Body of pancreas (tissue), 4 donors: ENCODE results near the gene MAGED1. TPM values are rescaled to one million over a fixed set of nuclear protein-coding genes. Genes with fewer than 3 reads are reported as not detected.

ENCODE experiments used
- ATAC-seq: fragments of 150-250 bp; one replicate; pipeline ENCODE4 v1.9.1; 2016
- DNase-seq, 4 donors: peaks; one replicate each; pipeline ENCODE4 v3.0.0-alpha.2; 2019
- H3K27ac ChIP-seq, 4 donors: fragments of 200-600 bp; sonication (generic); 1 replicate in 3 of 4; 2 replicates in 1 of 4; pipeline versions ENCODE4 v1.5.1 to v1.6.1; 2016 to 2019; ENCODE audit warnings: mild to moderate bottlenecking in 1 of 4, mixed read lengths in 1 of 4, moderate library complexity in 1 of 4
- H3K27me3 ChIP-seq, 2 donors: fragments of 200-600 bp; sonication (generic); one replicate each; pipeline ENCODE4 v1.6.0; 2016; ENCODE audit warnings: mild to moderate bottlenecking in 1 of 2
- H3K36me3 ChIP-seq, 2 donors: fragments of 200-600 bp; sonication (generic); replicated peaks in 1 of 2; 2 replicates each; pipeline ENCODE4 v1.5.1; 2016; ENCODE audit warnings: low read depth in 2 of 2; ENCODE audit not compliant: insufficient read depth in 1 of 2
- H3K4me1 ChIP-seq: fragments of 200-600 bp; sonication (generic); one replicate; pipeline ENCODE4 v1.6.0; 2016
- H3K4me3 ChIP-seq, 2 donors: fragments of 200-600 bp; sonication (generic); 1 replicate in 1 of 2; 2 replicates in 1 of 2; pipeline ENCODE4 v1.5.1; 2016 to 2019
- H3K9me3 ChIP-seq, 3 donors: fragments of 200-600 bp; sonication (generic); 1 replicate in 2 of 3; 2 replicates in 1 of 3; pipeline ENCODE4 v1.5.1; 2016
- POLR2A ChIP-seq, 3 donors: fragments of 450-650 bp; IDR thresholded peaks; one replicate each; pipeline ENCODE4 v1.6.1; 2016; ENCODE audit warnings: antibody characterized with exemption in 3 of 3, mild to moderate bottlenecking in 2 of 3
- WGBS, 2 donors: methylation state at CpG; one replicate each; pipeline ENCODE4 v1.1.5; 2017; 5-methylcytosine and 5-hydroxymethylcytosine counted together
- intact Hi-C: fragments of 100-400 bp; cut with DNase I; formaldehyde crosslinking; loops from one replicate; pipeline ENCODE4 v1.15.1; 2023
- total RNA-seq, 2 donors: library from RNA; depleted of rRNA; stranded (reverse); fragments of >200 nt; gene quantifications; one replicate each; pipeline ENCODE4 v1.1.0, GENCODE V29; 2016
- TF ChIP-seq, protein P1 (sequence below), 7 experiments: fragments of 450-650 bp in 4 of 7; fragments of 200-600 bp in 3 of 7; sonication (generic) in 3 of 7; IDR thresholded peaks; one replicate each; pipeline ENCODE4 v1.5.1; 2016 to 2019; ENCODE audit warnings: antibody characterized with exemption in 7 of 7

Gene MAGED1
- total RNA-seq, 2 donors from 2014 or later: 45.7 to 53.1 TPM

DNA sequence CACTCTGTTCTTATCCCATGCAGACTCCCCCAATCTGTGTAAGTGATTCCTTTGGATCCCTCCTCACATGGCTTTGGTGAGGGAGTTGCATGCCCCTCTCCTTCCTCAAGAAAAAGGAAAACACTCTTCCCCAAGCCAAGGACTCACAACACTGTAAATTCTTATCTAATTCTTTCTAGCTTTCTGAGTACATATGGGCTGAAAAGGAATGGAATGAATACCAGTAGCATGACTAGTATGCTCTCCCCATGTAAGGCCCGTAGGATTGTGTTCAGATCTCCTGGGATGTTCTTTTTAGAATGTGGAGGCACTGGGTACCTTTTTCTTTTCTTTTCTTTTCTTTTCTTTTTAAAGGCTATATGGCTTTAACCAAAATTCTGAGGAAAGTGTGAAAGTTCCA lies 17.0 kb upstream of the MAGED1 start:
- 100% methylated on average over 1 of the region's 1 CpG for WGBS, 2 donors
- no peaks in the 10 kb centered on the region for H3K9me3 ChIP-seq
- no peaks in the 10 kb centered on the region for H3K27me3 ChIP-seq
- H3K36me3 ChIP-seq: no peaks in the 10 kb centered on the region
- no peak for DNase-seq
- intact Hi-C loops: no loop called here
- no peak overlapping the region for H3K27ac ChIP-seq
- no peak overlapping the region for H3K4me3 ChIP-seq
- TF ChIP-seq, protein P1, sequence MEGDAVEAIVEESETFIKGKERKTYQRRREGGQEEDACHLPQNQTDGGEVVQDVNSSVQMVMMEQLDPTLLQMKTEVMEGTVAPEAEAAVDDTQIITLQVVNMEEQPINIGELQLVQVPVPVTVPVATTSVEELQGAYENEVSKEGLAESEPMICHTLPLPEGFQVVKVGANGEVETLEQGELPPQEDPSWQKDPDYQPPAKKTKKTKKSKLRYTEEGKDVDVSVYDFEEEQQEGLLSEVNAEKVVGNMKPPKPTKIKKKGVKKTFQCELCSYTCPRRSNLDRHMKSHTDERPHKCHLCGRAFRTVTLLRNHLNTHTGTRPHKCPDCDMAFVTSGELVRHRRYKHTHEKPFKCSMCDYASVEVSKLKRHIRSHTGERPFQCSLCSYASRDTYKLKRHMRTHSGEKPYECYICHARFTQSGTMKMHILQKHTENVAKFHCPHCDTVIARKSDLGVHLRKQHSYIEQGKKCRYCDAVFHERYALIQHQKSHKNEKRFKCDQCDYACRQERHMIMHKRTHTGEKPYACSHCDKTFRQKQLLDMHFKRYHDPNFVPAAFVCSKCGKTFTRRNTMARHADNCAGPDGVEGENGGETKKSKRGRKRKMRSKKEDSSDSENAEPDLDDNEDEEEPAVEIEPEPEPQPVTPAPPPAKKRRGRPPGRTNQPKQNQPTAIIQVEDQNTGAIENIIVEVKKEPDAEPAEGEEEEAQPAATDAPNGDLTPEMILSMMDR (IDR thresholded peaks at IDR 0.05): no peak
- no peak for TF ChIP-seq POLR2A (IDR thresholded peaks at IDR 0.05)
- no peak for ATAC-seq
- no peaks in the 10 kb centered on the region for H3K4me1 ChIP-seq

DNA sequence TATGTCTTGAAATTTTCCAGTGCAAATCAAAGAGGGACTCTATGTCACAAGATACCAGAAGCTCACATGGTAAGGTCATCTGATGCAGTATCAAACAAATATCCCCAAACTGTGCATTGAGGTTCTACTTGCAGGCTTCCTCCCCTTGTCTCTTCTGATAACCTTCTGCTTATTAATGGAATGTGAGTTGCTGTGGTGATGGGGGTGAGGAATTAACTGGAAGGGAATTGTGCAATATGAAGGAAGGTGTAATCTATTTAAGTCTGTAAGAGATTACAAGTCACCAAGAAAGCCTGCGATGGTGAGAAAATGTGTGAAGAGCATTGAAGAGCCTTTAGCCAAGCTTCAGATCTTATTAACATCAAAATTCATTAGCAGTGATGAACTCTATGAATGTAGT lies 15.4 kb upstream of the MAGED1 start:
- TF ChIP-seq, protein P1 (IDR thresholded peaks at IDR 0.05): no peak
- DNase-seq (no peak), ATAC-seq (no peak)
- Histone ChIP-seq H3K4me3 (no peak overlapping the region), H3K27me3 (no peaks in the 10 kb centered on the region), H3K9me3 (no peaks in the 10 kb centered on the region), H3K36me3 (no peaks in the 10 kb centered on the region), H3K27ac (no peak overlapping the region), H3K4me1 (no peaks in the 10 kb centered on the region)
- WGBS, 2 donors: 63 to 81% methylated on average over 1 of the region's 1 CpG
- intact Hi-C loops: no loop called here

DNA sequence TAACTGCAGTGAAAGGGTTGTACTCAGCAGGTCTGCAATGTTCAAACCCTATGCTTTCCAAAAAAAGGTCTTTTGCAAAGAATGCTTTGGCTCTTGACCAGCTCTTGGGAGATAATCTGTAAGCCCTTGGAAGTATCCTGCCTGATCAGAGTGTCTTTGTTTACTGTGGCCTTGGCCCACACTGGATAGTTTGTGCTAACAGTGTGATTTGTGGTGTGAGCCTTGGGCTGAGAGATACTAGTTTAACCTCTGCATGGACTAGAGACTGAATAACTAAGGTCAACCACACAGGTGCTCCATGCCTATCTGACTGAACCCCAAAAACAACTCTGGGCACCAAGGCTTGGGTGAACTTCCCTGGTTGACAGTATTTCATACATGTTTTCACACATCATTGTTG lies 3.6 kb upstream of the MAGED1 start:
- H3K4me3 ChIP-seq: no peak overlapping the region
- H3K4me1 ChIP-seq: peaks cover 13% of the 10 kb centered on the region
- no peaks in the 10 kb centered on the region for H3K27me3 ChIP-seq
- TF ChIP-seq, protein P1 (IDR thresholded peaks at IDR 0.05): no peak
- no peak for TF ChIP-seq POLR2A (IDR thresholded peaks at IDR 0.05)
- H3K36me3 ChIP-seq: no peaks in the 10 kb centered on the region
- no peak overlapping the region for H3K27ac ChIP-seq
- ATAC-seq (no peak), DNase-seq (no peak)
- intact Hi-C loops: no loop called here
- H3K9me3 ChIP-seq: no peaks in the 10 kb centered on the region

DNA sequence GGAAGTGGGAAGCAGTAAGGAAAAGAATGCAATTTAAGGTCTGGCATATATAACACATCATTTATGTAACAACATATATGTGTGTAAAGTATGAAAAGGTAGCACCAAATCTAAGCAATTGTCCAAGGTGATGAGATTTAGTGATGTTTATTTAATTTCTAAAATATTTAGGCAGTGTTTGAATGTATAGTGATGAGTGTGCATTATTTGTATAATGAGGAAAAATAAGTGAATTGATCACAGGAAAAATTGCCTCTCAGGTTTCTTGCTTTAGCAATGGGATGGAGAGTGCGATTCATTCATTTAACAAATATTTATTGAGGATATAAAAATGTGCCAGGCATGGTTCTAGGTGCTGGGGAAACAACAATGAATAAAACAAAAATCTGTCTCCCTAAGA lies 2.2 kb upstream of the MAGED1 start:
- Histone ChIP-seq H3K36me3 (no peaks in the 10 kb centered on the region), H3K4me1 (peaks cover 26% of the 10 kb centered on the region), H3K27ac (no peak overlapping the region), H3K4me3 (no peak overlapping the region), H3K9me3 (no peaks in the 10 kb centered on the region), H3K27me3 (no peaks in the 10 kb centered on the region)
- intact Hi-C loops: no loop called here
- no peak for ATAC-seq
- no peak for DNase-seq
- WGBS, 2 donors: 86 to 92% methylated on average over 1 of the region's 1 CpG
- no peak for TF ChIP-seq POLR2A (IDR thresholded peaks at IDR 0.05)
- TF ChIP-seq, protein P1 (IDR thresholded peaks at IDR 0.05): no peak

DNA sequence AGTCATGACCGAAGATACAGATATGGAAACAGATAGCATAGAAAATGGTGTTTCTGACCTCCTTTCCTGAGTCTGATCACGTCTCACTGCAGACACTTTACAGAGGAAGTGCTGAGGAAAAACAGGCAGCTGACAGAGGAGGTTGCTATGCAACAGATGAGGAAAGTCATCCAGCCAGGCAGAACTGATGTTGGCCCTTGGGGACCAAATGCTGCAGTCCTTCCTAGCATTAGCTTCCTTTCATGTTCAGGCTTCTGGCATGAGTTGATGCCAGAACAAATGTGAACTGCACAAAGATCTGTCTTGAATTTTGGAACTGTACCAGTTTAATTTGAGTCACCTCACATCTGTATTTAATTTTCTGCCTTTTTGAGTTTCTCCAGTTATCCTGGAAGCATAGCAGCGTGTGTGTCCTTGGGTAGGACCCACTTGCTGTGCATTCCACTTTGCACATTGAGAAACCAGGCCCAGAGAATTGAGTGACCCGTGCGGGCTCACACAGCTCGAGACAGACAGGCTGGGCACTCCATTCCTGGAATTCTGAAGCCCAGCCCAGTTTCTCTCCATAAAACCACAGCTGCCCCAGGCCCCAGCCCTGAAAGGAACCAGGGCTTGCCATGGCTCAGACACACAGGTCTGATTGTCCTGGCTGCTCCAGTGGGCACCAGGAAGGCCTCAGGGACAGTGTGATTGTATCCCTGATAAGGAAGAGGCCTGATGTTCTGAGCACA lies 1.4 kb upstream of the MAGED1 start:
- Histone ChIP-seq H3K27ac (peak overlapping the region in 3 of 4 donors; percentile 30 to 82 (median 77)), H3K9me3 (no peaks in the 10 kb centered on the region), H3K36me3 (no peaks in the 10 kb centered on the region), H3K4me3 (no peak overlapping the region), H3K27me3 (no peaks in the 10 kb centered on the region), H3K4me1 (peaks cover 33% of the 10 kb centered on the region)
- WGBS, 2 donors: 35 to 38% methylated on average over 4 to 6 of the region's 6 CpGs
- intact Hi-C loops: no loop called here
- no peak for TF ChIP-seq POLR2A (IDR thresholded peaks at IDR 0.05)
- TF ChIP-seq, protein P1 (IDR thresholded peaks at IDR 0.05): no peak
- ATAC-seq: no peak
- DNase-seq: peak in 2 of 4 donors; percentile 27 to 36
